HCT116 (cell line): ENCODE results near the gene MCM9. TPM values are rescaled to one million over a fixed set of nuclear protein-coding genes. Genes with fewer than 3 reads are reported as not detected.

Experiments
- ATAC-seq: fragments of 200-7000 bp; cut with Tn5 transposase; 2 replicates; pipeline ENCODE4 v1.9.1; 2020; ENCODE audit warnings: mild to moderate bottlenecking, moderate library complexity
- BruUV-seq: library from RNA; stranded (reverse); fragments of 400-500 nt; replicated peaks from 2 replicates; lab custom pipeline; 2021; lab: Mats Ljungman, UMichigan
- CTCF ChIA-PET: fragments of 300-600 bp; sonication (Branson Sonifier 250); formaldehyde crosslinking; loops from one replicate; lab custom pipeline; 2021; ENCODE audit warnings: antibody characterized with exemption; lab: Charles Lee
- POLR2A ChIA-PET: fragments of 300-600, 350-600 bp; sonication (Branson Sonifier 250); formaldehyde crosslinking; loops from one replicate; lab custom pipeline; 2021; ENCODE audit warnings: antibody characterized with exemption; lab: Charles Lee
- RAD21 ChIA-PET, 2 experiments: fragments of 300-600 bp; sonication (Branson Sonifier 250); formaldehyde crosslinking; loops; one replicate each; lab custom pipeline; 2023; ENCODE audit warnings: low total read pairs in 2 of 2; ENCODE audit not compliant: uncharacterized antibody in 2 of 2, unreplicated experiment in 2 of 2, low non-redundant PET in 1 of 2; lab: Charles Lee
- DNase-seq: peaks from one replicate; pipeline ENCODE4 v3.0.0-alpha.2; 2010; ENCODE audit warnings: low read depth, low spot score
- H2AFZ ChIP-seq: fragments of 200-600 bp; shearing (Covaris generic), sonication (generic); 2 replicates; pipeline ENCODE4 v1.6.1; 2017; ENCODE audit warnings: low read depth, mixed run types, mixed read lengths, antibody characterized with exemption, low read length; ENCODE audit not compliant: poor library complexity, severe bottlenecking
- H3K27ac ChIP-seq: 2 replicates; pipeline ENCODE4 v1.5.1; 2012; ENCODE audit warnings: low read depth, low read length
- H3K27me3 ChIP-seq: fragments of 200-600 bp; sonication (generic); 2 replicates; pipeline ENCODE4 v1.6.1; 2016; ENCODE audit warnings: mixed run types, low read length, mixed read lengths; ENCODE audit not compliant: insufficient read depth
- H3K36me3 ChIP-seq, 2 experiments: fragments of 200-500 bp in 1 of 2; fragments of 200-600 bp in 1 of 2; sonication (Bioruptor generic) in 1 of 2; sonication (generic) in 1 of 2; 2 replicates each; pipeline versions ENCODE4 v1.5.1 to v1.6.1; 2014 to 2016; ENCODE audit warnings: low read length in 2 of 2, inconsistent platforms in 1 of 2, mixed read lengths in 1 of 2, mixed run types in 1 of 2; ENCODE audit not compliant: insufficient read depth in 2 of 2, control insufficient read depth in 1 of 2
- H3K4me1 ChIP-seq, 2 experiments: fragments of 200-600 bp in 1 of 2; sonication (generic) in 1 of 2; 2 replicates each; pipeline versions ENCODE4 v1.5.1 to v1.6.1; 2012 to 2017; ENCODE audit warnings: low read length in 2 of 2, inconsistent platforms in 1 of 2, mild to moderate bottlenecking in 1 of 2, mixed read lengths in 1 of 2, mixed run types in 1 of 2, moderate library complexity in 1 of 2; ENCODE audit not compliant: insufficient read depth in 2 of 2, control insufficient read depth in 1 of 2
- H3K4me2 ChIP-seq: fragments of 200-600 bp; sonication (generic); 2 replicates; pipeline ENCODE4 v1.6.1; 2017; ENCODE audit warnings: mixed run types, low read length, mixed read lengths
- H3K4me3 ChIP-seq, 2 experiments: fragments of 200-600 bp in 1 of 2; sonication (generic) in 1 of 2; replicated peaks in 1 of 2; 2 replicates each; pipeline ENCODE4 v1.5.1; 2011 to 2016; ENCODE audit warnings: low read length in 2 of 2, control low read depth in 1 of 2, low read depth in 1 of 2, mild to moderate bottlenecking in 1 of 2, mixed read lengths in 1 of 2, mixed run types in 1 of 2
- H3K79me2 ChIP-seq: fragments of 200-600 bp; sonication (generic); 2 replicates; pipeline ENCODE4 v1.6.1; 2017; ENCODE audit warnings: mild to moderate bottlenecking, mixed run types, low read length, moderate library complexity, mixed read lengths; ENCODE audit not compliant: insufficient read depth
- H3K9ac ChIP-seq: fragments of 200-600 bp; sonication (generic); 2 replicates; pipeline ENCODE4 v1.6.1; 2016; ENCODE audit warnings: low read length, mixed read lengths
- H3K9me2 ChIP-seq: fragments of 200-600 bp; sonication (generic), shearing (Covaris generic); 2 replicates; pipeline ENCODE4 v1.6.1; 2017; ENCODE audit warnings: mixed run types, mild to moderate bottlenecking, moderate library complexity; ENCODE audit not compliant: insufficient read depth
- H3K9me3 ChIP-seq, 2 experiments: fragments of 200-500 bp in 1 of 2; fragments of 200-600 bp in 1 of 2; sonication (Bioruptor generic) in 1 of 2; sonication (generic) in 1 of 2; 2 replicates each; pipeline ENCODE4 v1.6.1; 2014 to 2017; ENCODE audit warnings: low read length in 2 of 2, mixed read lengths in 2 of 2, inconsistent platforms in 1 of 2, low read depth in 1 of 2, mild to moderate bottlenecking in 1 of 2, mixed run types in 1 of 2, moderate library complexity in 1 of 2; ENCODE audit not compliant: control insufficient read depth in 1 of 2, insufficient read depth in 1 of 2
- H4K20me1 ChIP-seq: fragments of 200-600 bp; sonication (generic), shearing (Covaris generic); 2 replicates; pipeline ENCODE4 v1.6.1; 2017; ENCODE audit warnings: mixed run types, mild to moderate bottlenecking, moderate library complexity; ENCODE audit not compliant: insufficient read depth
- CBX3 ChIP-seq: IDR thresholded peaks from 2 replicates; pipeline ENCODE4 v1.6.1; 2012; ENCODE audit warnings: low read depth
- CEBPB ChIP-seq: IDR thresholded peaks from 2 replicates; pipeline ENCODE4 v1.6.1; 2012; ENCODE audit warnings: low read depth
- CTCF ChIP-seq, 3 experiments: fragments of 200-600 bp in 1 of 3; sonication (generic) in 1 of 3; IDR thresholded peaks in 2 of 3; conservative IDR thresholded peaks in 1 of 3; 2 replicates each; pipeline ENCODE4 v1.5.1; 2012 to 2017; ENCODE audit warnings: low read depth in 2 of 3, low read length in 2 of 3, antibody characterized with exemption in 1 of 3, borderline replicate concordance in 1 of 3, control low read depth in 1 of 3, mild to moderate bottlenecking in 1 of 3, mixed read lengths in 1 of 3, mixed run types in 1 of 3, moderate library complexity in 1 of 3; ENCODE audit not compliant: insufficient read depth in 1 of 3
- EGR1 ChIP-seq: IDR thresholded peaks from 2 replicates; pipeline ENCODE4 v1.6.1; 2012; ENCODE audit warnings: low read depth
- ELF1 ChIP-seq: IDR thresholded peaks from 2 replicates; pipeline ENCODE4 v1.6.1; 2012; ENCODE audit warnings: low read depth, borderline replicate concordance
- EZH2 ChIP-seq: fragments of 200-600 bp; sonication (generic); IDR thresholded peaks from 2 replicates; pipeline ENCODE4 v1.6.1; 2017; ENCODE audit warnings: antibody characterized with exemption, mixed run types
- FOSL1 ChIP-seq: IDR thresholded peaks from 2 replicates; pipeline ENCODE4 v1.6.1; 2012; ENCODE audit warnings: low read depth
- JUND ChIP-seq: IDR thresholded peaks from 2 replicates; pipeline ENCODE4 v1.6.1; 2012
- POLR2A ChIP-seq: IDR thresholded peaks from 2 replicates; pipeline ENCODE4 v1.7.0; 2011; ENCODE audit warnings: borderline replicate concordance; ENCODE audit not compliant: insufficient read depth, insufficient read length; ENCODE audit errors: extremely low read depth
- POLR2AphosphoS5 ChIP-seq: IDR thresholded peaks from 2 replicates; pipeline ENCODE4 v1.6.1; 2011; ENCODE audit warnings: mild to moderate bottlenecking, low read depth, low read length, moderate library complexity
- REST ChIP-seq: IDR thresholded peaks from 2 replicates; pipeline ENCODE4 v1.6.1; 2012; ENCODE audit warnings: low read depth
- SIN3A ChIP-seq: IDR thresholded peaks from 2 replicates; pipeline ENCODE4 v1.6.1; 2012; ENCODE audit warnings: low read depth
- SP1 ChIP-seq: IDR thresholded peaks from 2 replicates; pipeline ENCODE4 v1.6.1; 2012; ENCODE audit warnings: low read depth
- SRF ChIP-seq: IDR thresholded peaks from 2 replicates; pipeline ENCODE4 v1.6.1; 2012; ENCODE audit warnings: low read depth
- TCF7L2 ChIP-seq: IDR thresholded peaks from 2 replicates; pipeline ENCODE4 v1.7.0; 2011; ENCODE audit warnings: borderline replicate concordance, inconsistent platforms; ENCODE audit not compliant: insufficient read depth, insufficient read length; ENCODE audit errors: extremely low read depth
- ZFX ChIP-seq: fragments of 450-650 bp; IDR thresholded peaks from 2 replicates; pipeline ENCODE4 v1.6.1; 2017
- ZNF274 ChIP-seq: fragments of 200-500 bp; sonication (Bioruptor generic); IDR thresholded peaks from 2 replicates; pipeline ENCODE4 v1.6.1; 2014; ENCODE audit warnings: mild to moderate bottlenecking, low read depth, low read length, inconsistent platforms
- intact Hi-C: fragments of 100-400 bp; cut with micrococcal nuclease; formaldehyde crosslinking; loops from 2 replicates; pipeline ENCODE4 v1.10.0; 2022
- total RNA-seq: library from RNA; stranded (reverse); gene quantifications from one replicate; pipeline ENCODE4 v1.2.1, GENCODE V29; 2021; ENCODE audit not compliant: unreplicated experiment
- TF ChIP-seq, protein P1 (sequence below): IDR thresholded peaks from 2 replicates; pipeline ENCODE4 v1.6.1; 2012
- TF ChIP-seq, protein P2 (sequence below): IDR thresholded peaks from 2 replicates; pipeline ENCODE4 v1.6.1; 2011; ENCODE audit warnings: mild to moderate bottlenecking, low read length, moderate library complexity; ENCODE audit not compliant: insufficient replicate concordance; ENCODE audit errors: extremely low read depth

The MCM9 gene
- total RNA-seq, 1 experiment from 2014 or later: 13.6 TPM

- peaks cover 0 to 9% of the 10 kb centered on the region in 2 experiments; a peak in 2 of 4 replicates for H3K4me1 ChIP-seq
- H2AFZ ChIP-seq: no peak overlapping the region
- intact Hi-C loops: no loop called here
- DNase-seq (no peak), ATAC-seq (0 out of 2 replicates have a peak, but pooled peaks have one; percentile 27)
- no peaks in the 10 kb centered on the region for H4K20me1 ChIP-seq
- H3K9me3 ChIP-seq: no peaks in the 10 kb centered on the region
- H3K27me3 ChIP-seq: no peaks in the 10 kb centered on the region
- RAD21 ChIA-PET: no interaction called here
- H3K36me3 ChIP-seq: no peaks in the 10 kb centered on the region
- no TSS peak for BruUV-seq
- H3K79me2 ChIP-seq: peaks cover 16% of the 10 kb centered on the region
- POLR2A ChIA-PET: interaction anchor here (1.2 kb wide), 1 partner anchor 14 kb away, joined by 3 read pairs; no protein-coding TSS in a partner anchor
- H3K9me2 ChIP-seq: no peaks in the 10 kb centered on the region
- H3K27ac ChIP-seq: no peak overlapping the region
- CTCF ChIA-PET: interaction anchor here (3.1 kb wide), 1 partner anchor 14 kb away, joined by 7 read pairs; no protein-coding TSS in a partner anchor
- peak overlapping the region; percentile 4 for H3K4me2 ChIP-seq
- H3K4me3 ChIP-seq: no peak overlapping the region
- TF ChIP-seq, protein P1, sequence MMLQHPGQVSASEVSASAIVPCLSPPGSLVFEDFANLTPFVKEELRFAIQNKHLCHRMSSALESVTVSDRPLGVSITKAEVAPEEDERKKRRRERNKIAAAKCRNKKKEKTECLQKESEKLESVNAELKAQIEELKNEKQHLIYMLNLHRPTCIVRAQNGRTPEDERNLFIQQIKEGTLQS: no peak
- no peak for TF ChIP-seq CEBPB
- no peak for TF ChIP-seq SP1
- TF ChIP-seq TCF7L2: no peak
- TF ChIP-seq, protein P2, sequence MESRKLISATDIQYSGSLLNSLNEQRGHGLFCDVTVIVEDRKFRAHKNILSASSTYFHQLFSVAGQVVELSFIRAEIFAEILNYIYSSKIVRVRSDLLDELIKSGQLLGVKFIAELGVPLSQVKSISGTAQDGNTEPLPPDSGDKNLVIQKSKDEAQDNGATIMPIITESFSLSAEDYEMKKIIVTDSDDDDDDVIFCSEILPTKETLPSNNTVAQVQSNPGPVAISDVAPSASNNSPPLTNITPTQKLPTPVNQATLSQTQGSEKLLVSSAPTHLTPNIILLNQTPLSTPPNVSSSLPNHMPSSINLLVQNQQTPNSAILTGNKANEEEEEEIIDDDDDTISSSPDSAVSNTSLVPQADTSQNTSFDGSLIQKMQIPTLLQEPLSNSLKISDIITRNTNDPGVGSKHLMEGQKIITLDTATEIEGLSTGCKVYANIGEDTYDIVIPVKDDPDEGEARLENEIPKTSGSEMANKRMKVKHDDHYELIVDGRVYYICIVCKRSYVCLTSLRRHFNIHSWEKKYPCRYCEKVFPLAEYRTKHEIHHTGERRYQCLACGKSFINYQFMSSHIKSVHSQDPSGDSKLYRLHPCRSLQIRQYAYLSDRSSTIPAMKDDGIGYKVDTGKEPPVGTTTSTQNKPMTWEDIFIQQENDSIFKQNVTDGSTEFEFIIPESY: no peak
- TF ChIP-seq POLR2A: no peak
- TF ChIP-seq FOSL1: no peak
- TF ChIP-seq CBX3: no peak
- TF ChIP-seq POLR2AphosphoS5: no peak
- no peak for TF ChIP-seq EGR1
- TF ChIP-seq ELF1: no peak
- no peak for TF ChIP-seq REST
- TF ChIP-seq ZFX: no peak
- TF ChIP-seq EZH2: no peak
- TF ChIP-seq JUND: no peak
- TF ChIP-seq SIN3A: no peak
- no peak for TF ChIP-seq SRF
- no peak for TF ChIP-seq CTCF (IDR thresholded peaks at IDR 0.05 in 2 of 3, conservative IDR thresholded peaks at IDR 0.05 in 1 of 3; ENCODE audit: borderline replicate concordance in 1 of 3, insufficient read depth in 1 of 3, low read depth in 2 of 3, low read length in 2 of 3)
- TF ChIP-seq ZNF274: no peak
- TF ChIP-seq, all 23 proteins: peak for 0
- H3K9ac ChIP-seq: no peak overlapping the region
Observed at GRCh38 chr6:118882314-118882905, 52.5 kb downstream of the MCM9 start.
